HG02759 (cell line): ENCODE results near the gene PGS1.

Source experiments
- ATAC-seq: cut with Tn5 transposase; IDR thresholded peaks from one replicate; pipeline ENCODE4 v1.9.1; 2021; ENCODE audit warnings: mild to moderate bottlenecking, moderate library complexity; ENCODE audit not compliant: unreplicated experiment

The PGS1 gene

DNA sequence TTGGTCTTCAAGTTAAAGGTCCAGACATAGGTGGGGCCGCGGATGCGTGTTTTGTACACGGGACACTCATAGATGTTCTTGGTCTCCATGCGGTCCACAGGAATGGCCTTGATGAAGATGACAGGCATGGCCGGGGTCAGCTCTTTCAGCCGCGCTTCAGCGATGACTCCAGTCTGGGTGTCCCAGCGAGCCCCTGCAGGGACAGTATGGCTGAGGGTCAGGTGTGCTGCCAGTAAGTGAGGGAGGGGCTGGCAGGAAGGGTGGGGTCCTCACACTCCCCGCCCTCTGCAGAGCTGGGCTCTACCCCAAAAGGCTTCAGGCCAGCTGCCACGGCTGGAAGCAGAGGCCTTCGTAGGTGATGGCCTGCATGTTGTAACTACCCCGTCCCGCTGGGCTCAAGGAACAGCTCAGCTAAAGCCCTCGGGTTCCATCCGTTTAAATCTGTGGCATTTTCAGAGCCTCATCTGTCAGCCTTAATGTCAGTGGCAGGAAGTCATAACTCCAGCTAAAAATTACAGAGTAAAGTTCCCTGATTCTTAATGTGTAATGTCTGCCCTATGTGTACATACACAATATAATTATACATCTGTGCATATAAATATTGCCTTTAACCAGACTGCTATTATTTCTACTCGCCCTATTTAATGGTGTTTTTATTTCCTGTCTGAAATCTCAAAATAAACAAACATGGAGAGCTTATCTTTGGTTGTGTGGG lies 45.7 kb downstream of the PGS1 start:
- no peak for ATAC-seq

DNA sequence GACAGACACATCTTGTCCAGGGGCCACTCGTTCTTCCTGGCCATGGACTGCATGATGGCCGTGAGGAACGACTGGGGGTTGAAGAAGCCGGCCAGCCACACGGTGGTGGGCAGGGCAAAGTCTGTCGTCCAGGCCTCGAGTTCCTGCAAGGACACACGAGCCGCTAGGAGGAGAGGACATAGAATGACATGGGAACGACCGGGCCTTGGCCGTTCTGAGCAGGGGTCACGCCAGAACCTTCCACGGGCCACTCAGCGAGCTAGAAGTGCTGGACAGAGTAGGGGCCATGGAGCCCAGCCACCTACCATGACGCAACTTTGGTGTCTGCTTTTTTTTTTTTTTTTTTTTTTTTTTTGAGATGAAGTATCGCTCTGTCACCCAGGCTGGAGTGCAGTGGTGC lies 47.0 kb downstream of the PGS1 start:
- no peak for ATAC-seq

DNA sequence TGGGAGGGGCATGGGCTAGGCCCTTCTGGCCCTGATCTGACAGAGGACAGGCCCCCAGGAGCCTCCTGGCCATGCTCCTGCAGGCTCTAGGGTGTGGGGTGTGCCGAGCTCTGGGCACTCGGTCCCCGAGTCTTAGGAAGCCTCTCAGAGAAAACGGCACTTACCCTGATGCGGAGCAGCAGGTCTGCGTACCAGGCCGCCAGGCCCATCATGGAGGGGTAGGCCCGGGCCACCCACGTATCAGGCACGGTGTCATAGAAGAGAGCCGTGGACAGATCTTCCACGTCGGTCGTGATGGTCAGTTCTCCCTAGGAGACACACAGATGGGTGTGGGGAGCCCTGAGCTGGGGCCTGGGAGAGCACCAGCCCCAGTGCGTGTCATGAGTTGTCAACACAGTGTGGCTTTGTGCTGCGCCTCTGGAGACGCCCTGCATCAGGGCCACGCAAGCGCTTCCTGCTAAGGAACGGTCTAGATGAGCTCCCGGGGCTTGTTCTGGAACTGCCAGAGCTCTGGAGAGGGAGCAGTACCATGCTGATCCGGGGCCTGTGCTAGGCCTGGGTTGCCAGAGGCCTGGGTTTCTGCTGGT lies 47.9 kb downstream of the PGS1 start:
- no peak for ATAC-seq

DNA sequence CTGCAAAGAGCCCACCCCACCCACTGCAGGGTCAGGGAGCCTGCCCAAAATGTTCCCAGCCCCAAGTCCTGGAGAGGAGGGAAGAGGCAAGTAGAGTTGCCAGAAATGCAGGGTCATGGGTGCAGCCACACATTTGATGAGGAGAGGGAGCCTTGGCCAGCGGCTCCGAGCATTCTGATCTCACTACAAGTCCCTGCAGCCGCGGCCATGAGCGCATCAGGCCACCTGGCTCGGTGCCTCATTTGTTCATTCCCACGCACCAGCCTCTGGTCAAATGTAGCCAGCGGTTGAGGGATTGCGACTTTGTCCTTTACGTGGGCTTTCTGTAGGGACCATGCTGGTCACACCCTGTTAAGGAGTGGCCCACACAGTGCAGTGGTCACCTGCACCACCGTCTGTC lies 48.7 kb downstream of the PGS1 start:
- no peak for ATAC-seq

DNA sequence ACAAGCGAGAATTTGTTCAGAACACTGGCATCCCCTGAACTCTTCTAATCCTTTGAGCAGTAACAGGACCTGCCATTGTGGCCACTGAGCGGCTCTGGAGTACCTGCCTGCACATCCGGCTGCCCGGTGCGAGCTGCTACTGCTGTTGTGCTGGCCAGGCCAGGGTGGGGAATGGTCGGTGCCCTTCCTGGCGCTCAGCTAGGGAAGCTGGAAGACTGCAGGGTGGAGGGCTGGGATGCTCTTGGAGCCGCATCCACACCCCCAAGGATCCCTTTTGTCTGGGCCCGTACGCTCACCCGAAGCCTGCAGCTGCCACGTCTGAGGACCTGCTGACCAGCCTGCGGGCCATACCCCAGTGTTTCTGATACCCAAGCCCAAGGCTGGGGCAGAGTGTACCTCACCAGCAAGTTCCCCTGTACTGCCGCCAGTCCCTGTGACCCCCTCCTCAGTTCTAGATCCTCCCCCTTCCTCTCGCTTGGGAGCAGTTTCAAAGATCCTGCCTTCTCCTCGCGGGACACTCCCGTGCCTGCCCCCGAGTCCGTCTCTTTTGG lies 49.7 kb downstream of the PGS1 start:
- no peak for ATAC-seq

DNA sequence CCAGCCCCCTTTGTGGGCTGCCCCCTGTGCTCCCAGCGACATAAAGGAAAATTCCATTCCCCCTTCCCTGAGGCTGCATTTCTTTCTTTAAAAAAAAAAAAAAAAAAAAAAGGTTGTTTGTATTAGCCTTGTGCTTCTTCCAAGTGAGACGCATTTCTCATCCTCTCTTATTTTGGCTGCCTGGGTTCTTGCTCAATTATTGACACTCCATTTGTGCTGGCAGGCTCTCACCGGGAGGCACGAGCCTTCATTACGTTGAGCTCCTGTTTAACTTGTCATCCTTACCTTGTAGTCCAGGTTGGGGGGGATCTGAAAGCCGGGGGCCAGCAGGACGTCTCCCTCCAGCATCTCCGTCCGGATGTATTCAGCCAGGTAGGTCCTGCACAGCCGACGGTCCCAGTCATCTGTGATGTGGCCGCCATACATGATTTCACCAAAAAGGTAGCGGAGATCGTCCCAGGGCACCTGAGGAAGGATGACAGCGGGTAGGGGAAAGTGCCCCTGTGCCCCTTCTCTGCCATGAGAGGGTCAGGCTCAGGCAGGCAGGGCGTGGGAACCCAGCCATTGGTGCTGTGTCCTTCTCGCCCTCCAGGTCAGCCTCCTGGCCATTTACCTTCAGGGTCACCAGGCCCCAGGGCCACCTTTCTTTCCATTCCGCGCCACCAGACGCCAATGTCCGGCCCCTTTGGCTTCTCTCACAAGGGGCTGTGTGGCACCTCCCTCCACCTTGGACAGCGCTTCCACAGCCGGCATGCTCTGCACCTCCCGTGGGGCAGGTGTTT lies 50.6 kb downstream of the PGS1 start:
- no peak for ATAC-seq

DNA sequence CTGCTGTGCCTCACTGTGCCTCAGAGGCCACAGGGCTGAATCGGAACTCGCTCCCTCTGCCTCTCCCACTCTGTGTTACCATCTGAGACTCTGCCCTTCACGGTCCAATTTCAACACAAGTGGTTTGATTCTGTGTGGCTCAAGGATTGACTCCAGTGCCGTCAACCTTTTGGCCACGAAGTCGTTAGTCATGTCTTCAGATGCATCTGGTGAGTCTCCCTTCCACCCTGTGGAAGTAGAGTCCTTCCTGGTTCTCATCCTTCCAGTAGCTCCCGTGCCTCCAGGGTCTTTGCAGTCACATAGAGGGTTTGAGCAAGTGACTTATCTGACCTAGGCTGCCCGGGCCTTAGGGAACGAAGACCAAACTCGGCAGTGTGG lies 51.2 kb downstream of the PGS1 start:
- ATAC-seq: no peak

DNA sequence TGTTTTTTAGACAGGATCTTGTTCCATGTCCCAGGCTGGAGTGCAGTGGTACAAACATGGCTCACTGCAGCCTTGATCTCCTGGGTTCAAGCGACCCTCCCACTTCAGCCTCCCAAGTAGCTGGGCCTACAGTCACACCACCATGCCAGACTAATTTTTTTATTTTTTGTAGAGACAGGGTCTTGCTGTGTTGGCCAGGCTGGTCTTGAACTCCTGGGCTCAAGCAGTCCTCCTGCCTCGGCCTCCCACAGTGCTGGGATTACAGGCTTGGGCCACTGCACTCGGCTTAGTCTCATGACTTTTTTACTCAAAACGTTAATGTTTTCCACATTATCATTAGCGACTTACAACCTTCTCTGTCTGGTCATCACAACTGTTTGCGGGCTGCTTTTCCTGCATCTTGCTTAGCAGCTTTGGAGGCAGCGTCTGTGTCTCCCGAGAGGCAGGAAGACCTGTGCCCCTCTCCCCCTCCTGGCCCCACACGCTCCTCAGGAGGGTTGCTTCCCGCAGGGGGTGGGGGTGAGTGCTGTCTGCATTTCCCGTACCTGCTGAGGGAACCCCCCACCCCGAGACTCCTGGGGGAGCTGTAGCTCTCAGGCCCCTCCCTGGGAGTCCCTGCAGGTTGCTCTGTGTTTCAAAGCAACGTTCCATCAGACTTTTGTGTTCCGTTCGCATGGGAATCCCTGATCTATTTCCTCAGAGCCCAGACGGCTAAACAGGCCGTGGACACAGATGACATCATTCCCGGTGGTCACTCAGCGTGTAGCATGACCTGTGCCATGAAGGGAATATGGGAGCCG lies 52.6 kb downstream of the PGS1 start:
- no peak for ATAC-seq

DNA sequence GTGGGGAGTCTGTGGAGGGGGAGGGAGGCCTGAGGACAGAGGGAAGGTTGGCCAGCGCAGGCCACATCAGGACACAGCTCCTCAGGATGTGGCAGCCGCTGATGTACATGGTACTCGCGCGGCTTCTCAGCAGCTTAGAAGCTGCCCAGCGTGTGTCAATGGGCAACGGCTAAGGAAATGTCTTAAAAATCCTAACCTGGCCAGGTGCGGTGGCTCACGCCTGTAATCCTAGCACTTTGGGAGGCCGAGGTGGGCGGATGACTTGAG lies 53.2 kb downstream of the PGS1 start:
- ATAC-seq: no peak

DNA sequence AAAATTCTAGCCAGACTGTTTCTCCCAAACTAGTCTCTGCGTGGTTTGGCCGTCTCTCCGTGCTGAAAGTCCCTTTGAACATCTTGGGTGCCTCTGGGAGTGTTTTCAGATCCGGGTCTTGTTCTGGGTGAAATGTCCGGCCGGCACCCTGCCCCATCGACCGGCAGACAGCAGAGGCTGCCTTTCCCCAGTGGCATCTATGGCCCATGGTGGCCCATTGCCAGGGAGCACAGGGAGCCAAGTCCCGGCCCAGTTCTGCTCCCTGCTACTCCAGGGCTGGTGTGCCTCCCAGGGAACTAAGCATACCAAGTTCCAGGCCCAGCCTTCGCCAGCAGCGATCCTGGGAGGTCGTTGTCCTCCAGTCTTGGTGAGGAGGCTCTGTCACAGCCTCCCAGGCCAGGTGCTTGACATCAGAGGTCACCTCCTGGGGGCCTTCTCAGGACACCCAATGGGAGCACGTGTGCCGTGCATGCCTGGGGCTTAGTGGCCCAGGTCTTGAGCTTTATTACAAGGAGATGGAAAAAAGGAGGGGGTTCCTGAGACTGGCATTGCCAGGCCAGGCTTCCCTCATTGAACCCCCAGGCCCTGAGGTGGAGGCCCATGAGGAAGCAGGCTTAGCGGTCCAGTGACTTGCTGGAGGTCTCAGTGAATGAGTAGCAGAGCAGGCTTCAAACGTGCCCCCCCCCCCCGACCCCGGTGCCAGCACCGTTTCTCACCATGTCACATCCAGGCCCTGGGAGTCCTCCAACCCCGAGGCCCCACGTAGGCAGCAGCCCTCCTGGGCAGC lies 54.0 kb downstream of the PGS1 start:
- no peak for ATAC-seq

DNA sequence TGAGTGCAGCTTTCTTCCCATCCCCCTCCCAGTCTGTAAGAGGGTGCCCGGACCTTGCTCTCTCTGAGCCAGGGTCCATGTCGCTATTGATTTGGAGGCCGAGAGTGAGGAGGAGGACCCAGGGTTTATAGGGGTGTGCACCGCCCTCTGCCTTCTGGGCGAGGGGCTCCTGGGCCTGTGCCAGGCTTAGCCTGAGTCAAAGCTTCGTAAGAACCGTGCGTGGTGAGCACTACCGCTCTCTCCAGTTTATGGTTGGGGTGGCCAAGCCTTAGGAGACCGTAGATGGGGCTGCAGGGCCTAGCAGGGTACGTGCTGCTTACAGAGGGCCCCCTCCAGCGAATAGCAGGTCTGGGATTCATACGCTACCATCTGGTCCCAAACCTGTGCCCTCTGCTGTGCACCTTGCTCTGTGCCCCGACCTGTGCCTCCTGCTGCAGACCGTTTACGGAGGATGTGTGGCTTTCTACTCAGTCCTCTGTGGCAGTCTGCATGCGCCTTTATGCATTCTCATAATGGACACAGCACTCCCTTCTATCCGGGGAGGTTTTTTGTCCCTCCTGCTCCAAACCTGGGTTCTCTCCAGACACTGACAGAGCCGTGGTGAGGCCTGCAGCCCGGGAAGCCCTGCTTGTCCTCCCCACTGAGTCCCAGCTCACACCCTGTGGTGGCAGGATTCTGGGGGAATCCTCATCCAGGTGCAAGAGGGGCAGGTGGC lies 54.7 kb downstream of the PGS1 start:
- ATAC-seq: no peak

DNA sequence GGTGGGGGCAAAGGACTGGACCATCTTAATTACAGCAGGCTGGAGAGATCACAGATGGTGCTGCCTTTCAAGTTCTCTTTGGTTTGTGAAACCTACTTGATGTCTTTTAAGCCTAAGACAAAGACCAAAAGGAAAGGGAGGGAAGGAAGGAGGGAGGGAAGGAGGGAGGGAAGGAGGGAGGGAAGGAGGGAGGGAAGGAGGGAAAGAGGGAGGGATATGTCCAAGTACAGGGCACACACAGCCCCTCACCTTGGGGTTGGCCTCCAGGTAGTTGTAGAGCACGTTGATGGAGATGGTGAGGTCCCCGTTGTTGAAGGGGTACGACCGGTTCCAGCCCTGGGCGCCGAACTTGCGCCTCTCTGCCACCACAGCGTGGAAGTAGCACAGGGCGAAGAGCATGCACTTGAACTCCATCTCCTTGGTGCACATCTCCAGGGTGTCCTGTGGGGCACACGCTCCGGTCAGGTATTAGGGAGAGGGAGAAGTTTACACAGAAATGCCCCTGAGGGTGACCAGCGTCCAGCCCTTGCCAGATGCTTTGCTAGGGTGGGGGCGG lies 55.4 kb downstream of the PGS1 start:
- no peak for ATAC-seq

DNA sequence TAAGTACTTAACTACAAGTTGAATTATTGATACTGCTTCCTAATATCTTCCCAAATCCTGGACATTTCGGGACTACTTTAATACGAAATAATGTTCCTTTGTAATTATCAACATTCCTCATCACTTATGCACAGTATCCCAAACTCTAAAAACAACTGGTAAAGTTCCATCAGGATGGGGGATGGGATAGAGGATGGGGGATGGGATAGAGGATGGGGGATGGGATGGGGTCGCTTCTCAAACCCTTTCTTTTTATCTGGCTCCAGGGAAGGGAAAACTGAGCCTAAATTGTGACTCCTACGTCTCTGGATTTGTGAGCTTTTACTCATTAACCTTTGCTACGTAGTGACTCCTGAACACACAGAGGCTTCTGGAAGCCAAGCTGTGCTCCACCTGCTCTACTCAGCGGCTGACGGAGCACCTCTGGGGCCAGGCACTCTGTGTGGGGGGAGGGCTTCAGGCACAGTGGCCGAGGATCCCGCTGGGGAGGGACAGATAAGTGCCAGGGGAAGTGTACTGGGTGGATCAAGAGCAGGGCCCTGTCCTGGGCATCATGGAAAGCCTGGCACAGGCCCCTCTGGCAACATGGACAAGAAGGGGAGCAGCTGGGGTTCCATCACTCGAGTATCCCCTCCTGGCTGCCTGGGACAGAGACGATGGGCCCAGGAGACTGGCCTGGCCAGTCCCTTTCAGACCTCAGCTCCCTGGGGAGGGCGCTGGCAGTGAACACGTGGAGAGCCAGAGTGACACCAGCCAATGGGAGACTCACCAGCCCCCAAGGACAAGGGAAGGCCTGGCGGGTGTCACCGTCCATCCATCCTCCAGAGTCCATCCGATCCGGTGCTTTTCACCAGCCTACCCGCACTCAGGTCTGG lies 56.2 kb downstream of the PGS1 start:
- no peak for ATAC-seq

DNA sequence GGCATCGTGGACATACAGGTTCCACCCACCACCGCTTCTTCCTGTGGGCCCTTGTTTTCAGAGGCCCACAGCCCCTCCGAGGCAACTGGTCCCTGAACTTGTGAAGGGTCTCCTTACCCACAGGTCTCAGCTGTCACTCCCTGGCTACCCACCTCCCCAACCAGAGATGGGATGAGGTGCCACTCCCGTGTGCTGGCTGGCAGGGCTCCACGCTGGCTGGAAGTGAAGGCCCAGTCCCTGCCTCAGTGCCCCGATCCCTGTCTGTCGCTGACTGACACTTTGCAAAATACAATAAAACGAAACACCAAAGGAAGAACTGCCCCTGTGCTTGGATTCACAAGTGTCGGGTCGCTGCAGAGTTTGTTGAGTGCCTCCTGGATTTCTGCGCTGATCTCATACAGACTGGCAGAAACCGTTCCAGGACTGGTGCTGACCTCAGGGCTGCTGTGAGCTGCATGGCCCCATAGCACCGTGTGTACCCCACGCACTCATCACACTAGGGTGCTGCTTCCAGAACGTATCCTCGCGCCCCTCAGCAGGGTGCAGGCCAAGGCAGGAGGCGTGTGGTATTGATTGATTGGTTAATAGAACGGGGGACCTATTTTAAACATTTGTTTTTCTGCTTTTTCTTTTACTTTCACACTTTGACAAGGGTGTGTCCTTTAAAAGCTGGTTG lies 57.0 kb downstream of the PGS1 start:
- ATAC-seq: no peak

DNA sequence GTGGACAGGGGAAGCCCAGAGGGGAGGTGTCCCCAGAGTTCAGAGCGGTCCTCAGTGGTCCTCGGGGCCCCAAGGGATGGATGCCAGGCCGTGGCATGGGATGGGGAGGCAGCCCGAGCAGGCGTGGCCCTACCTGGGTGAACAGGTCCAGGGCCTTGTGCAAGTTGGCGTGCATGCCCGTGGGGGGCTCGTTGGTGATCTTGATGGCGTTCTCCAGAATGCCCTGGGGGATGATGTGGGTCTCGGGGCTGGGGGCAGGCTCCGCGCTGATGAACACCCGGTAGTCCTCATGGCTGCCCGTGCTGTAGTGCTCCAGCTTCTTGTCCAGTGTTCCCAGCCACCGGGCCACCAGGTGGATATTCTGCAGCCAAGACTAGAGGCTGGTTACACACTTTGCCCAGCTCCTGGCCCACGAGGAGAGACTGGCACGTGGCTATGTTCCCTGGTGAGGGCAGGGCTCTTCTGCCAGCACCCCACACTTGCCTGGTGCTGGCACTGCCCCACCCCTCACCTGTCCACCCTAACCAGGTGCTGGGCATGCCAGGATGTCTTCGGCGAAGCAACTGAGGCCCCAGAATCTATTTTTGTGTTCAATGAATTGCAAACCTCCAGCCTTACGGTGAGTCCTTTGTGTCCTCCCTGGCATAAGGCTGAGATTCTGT lies 59.2 kb downstream of the PGS1 start:
- ATAC-seq: no peak

DNA sequence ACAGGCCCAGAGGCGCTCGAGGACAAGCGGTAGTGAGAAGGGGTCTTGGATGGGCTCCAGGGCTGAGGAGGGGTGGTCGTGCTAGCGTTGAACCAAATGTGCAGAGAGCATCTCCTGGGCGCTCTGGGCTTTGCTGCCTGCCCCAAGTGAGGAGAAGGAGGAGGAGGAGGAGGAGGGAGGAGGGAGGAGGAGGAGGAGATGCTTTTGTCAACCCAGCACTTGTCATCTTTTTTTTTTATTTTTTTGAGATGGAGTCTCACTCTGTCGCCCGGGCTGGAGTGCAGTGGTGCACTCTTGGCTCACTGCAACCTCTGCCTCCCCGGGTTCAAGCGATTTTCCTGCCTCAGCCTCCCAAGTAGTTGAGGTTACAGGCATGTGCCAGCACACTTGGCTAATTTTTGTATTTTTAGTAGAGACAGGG lies 59.8 kb downstream of the PGS1 start:
- ATAC-seq: no peak

DNA sequence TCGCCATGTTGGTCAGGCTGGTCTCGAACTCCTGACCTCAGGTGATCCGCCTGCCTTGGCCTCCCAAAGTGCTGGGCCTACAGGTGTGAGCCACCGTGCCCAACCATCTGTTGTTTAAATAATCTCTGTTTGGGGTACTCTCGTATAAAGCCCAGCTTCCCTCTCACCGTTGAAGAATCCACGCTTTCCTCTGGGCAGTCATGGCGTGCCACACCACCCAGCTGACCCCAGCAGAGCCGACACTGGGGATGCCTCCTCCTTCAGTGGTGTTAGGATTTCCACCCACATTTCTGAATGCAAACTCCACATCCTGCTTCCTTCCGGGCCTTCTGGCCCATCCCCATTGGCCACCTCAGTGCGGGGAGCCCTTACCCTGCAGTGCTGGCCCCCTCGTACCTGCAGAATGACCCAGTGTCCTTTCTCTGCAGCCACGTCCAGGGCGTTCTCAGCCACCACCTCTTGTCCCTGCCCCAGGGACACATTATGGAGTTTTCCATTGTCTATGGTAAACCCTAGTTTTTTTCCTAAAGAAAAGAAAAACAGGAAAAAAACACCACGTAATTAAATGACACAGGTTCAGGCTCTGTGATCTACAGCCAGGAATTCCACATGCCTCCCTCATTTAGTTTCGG lies 60.4 kb downstream of the PGS1 start:
- ATAC-seq: no peak
